ENCODE data around the gene FRMD4A.
"Not testable (repeated sequence)": the region's sequence is repeated elsewhere in the genome, so short reads cannot be mapped to it uniquely, and the experiment has no call there.

Gene FRMD4A

GRCh38 chr10:13767676-13768178, 563.0 kb downstream of the FRMD4A start:
- no peak for DNase-seq

- not testable (repeated sequence) for DNase-seq
These were observed 563.6 kb downstream of the FRMD4A start for GRCh38 chr10:13767148-13767547.

- no peak for DNase-seq
These were observed 564.9 kb downstream of the FRMD4A start for GRCh38 chr10:13765641-13766341.

GRCh38 chr10:13761490-13762091, 569.1 kb downstream of the FRMD4A start:
- DNase-seq: no peak

- DNase-seq: peak; percentile 82
These were observed 571.6 kb downstream of the FRMD4A start for GRCh38 chr10:13759168-13759567.

- no peak for DNase-seq
These were observed 572.0 kb downstream of the FRMD4A start for GRCh38 chr10:13758756-13759155.

- peak; percentile 83 for DNase-seq
These were observed 572.4 kb downstream of the FRMD4A start for GRCh38 chr10:13758312-13758711.

GRCh38 chr10:13754277-13754676, 576.4 kb downstream of the FRMD4A start:
- DNase-seq: no peak

- DNase-seq: no peak
These were observed 579.4 kb downstream of the FRMD4A start for GRCh38 chr10:13751191-13751764.

GRCh38 chr10:13750299-13751190, 580.2 kb downstream of the FRMD4A start:
- DNase-seq: no peak

GRCh38 chr10:13745271-13745670, 585.5 kb downstream of the FRMD4A start:
- no peak for DNase-seq

GRCh38 chr10:13743963-13744362, 586.8 kb downstream of the FRMD4A start:
- DNase-seq: no peak

- DNase-seq: no peak
These were observed 587.5 kb downstream of the FRMD4A start for GRCh38 chr10:13743101-13743693.

GRCh38 chr10:13741438-13741837, 589.3 kb downstream of the FRMD4A start:
- DNase-seq: no peak

- DNase-seq: no peak
These were observed 590.3 kb downstream of the FRMD4A start for GRCh38 chr10:13740461-13740860.

- DNase-seq: no peak
These were observed 591.5 kb downstream of the FRMD4A start for GRCh38 chr10:13739183-13739582.

GRCh38 chr10:13736506-13736905, 594.2 kb downstream of the FRMD4A start:
- DNase-seq: no peak

GRCh38 chr10:13734151-13734550, 596.6 kb downstream of the FRMD4A start:
- no peak for DNase-seq

GRCh38 chr10:13733071-13733470, 597.7 kb downstream of the FRMD4A start:
- DNase-seq: no peak

- DNase-seq: no peak
These were observed 598.3 kb downstream of the FRMD4A start for GRCh38 chr10:13732465-13732881.

GRCh38 chr10:13731799-13732198, 598.9 kb downstream of the FRMD4A start:
- DNase-seq: no peak

- DNase-seq: no peak
These were observed 599.8 kb downstream of the FRMD4A start for GRCh38 chr10:13730956-13731355.

- DNase-seq: no peak
These were observed 600.4 kb downstream of the FRMD4A start for GRCh38 chr10:13730306-13730652.
